Fibroblast of mammary gland (primary cell): ENCODE measurements around the gene AUTS2.

Experiments
- DNase-seq: peaks from one replicate; pipeline ENCODE4 v3.0.0-alpha.2; 2010; ENCODE audit warnings: low read depth
- H3K4me3 ChIP-seq: 2 replicates; pipeline ENCODE4 v1.5.1; 2011; ENCODE audit warnings: low read depth, mild to moderate bottlenecking, low read length, moderate library complexity; ENCODE audit not compliant: control insufficient read depth
- TF ChIP-seq, protein P1 (sequence below): conservative IDR thresholded peaks from 2 replicates; pipeline ENCODE4 v1.5.1; 2011; ENCODE audit warnings: low read depth, low read length, inconsistent platforms; ENCODE audit not compliant: control insufficient read depth, insufficient read depth

AUTS2 gene

DNA sequence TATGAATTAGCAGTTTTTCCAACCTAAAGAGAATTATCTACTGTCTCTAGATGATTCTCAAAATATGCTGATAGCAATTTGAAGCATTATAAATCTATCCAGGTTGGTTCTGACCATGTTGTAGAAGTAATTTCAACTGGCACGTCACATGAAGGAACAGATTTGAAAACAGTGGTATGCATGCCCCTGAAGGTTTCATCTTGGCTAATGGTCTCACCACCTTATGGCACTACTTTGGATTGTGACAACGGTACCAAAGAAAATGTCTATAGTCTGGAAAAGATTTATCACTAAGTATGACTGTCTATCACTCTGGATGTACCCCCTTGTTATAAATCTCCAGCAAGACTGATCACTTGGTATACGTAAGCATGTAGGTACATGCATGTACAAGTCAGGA is 810.6 kb downstream of the AUTS2 start:
- TF ChIP-seq, protein P1, sequence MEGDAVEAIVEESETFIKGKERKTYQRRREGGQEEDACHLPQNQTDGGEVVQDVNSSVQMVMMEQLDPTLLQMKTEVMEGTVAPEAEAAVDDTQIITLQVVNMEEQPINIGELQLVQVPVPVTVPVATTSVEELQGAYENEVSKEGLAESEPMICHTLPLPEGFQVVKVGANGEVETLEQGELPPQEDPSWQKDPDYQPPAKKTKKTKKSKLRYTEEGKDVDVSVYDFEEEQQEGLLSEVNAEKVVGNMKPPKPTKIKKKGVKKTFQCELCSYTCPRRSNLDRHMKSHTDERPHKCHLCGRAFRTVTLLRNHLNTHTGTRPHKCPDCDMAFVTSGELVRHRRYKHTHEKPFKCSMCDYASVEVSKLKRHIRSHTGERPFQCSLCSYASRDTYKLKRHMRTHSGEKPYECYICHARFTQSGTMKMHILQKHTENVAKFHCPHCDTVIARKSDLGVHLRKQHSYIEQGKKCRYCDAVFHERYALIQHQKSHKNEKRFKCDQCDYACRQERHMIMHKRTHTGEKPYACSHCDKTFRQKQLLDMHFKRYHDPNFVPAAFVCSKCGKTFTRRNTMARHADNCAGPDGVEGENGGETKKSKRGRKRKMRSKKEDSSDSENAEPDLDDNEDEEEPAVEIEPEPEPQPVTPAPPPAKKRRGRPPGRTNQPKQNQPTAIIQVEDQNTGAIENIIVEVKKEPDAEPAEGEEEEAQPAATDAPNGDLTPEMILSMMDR, result no peak
- no peak for DNase-seq
- H3K4me3 ChIP-seq, result no peak overlapping the region

- TF ChIP-seq, protein P1, result no peak
- no peak for DNase-seq
- no peak overlapping the region for H3K4me3 ChIP-seq
Observed at GRCh38 chr7:70410134-70410750, 812.0 kb downstream of the AUTS2 start.

DNA sequence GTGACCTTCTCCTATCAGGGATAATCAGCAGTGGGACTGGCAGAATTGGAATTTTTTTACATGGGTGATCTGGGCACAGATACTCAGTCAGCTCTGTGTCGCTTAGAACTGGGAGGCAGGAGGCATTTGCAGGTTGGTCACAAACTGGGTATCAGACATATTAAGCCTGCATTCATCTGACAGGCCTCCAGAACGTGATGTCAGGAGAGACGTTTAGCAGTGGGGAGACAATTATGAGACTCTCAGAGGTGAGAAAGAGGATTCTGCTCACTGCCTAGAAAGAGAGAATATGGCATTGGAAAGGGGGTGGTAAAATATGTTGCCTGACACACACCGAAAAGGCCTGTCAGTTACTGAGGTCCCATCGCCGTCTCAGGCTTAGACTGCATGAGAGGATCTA is 816.1 kb downstream of the AUTS2 start:
- TF ChIP-seq, protein P1, result no peak
- DNase-seq, result no peak
- no peak overlapping the region for H3K4me3 ChIP-seq

GRCh38 chr7:70415179-70415972 is 817.1 kb downstream of the AUTS2 start:
- TF ChIP-seq, protein P1, result no peak
- H3K4me3 ChIP-seq, result no peak overlapping the region
- no peak for DNase-seq

DNA sequence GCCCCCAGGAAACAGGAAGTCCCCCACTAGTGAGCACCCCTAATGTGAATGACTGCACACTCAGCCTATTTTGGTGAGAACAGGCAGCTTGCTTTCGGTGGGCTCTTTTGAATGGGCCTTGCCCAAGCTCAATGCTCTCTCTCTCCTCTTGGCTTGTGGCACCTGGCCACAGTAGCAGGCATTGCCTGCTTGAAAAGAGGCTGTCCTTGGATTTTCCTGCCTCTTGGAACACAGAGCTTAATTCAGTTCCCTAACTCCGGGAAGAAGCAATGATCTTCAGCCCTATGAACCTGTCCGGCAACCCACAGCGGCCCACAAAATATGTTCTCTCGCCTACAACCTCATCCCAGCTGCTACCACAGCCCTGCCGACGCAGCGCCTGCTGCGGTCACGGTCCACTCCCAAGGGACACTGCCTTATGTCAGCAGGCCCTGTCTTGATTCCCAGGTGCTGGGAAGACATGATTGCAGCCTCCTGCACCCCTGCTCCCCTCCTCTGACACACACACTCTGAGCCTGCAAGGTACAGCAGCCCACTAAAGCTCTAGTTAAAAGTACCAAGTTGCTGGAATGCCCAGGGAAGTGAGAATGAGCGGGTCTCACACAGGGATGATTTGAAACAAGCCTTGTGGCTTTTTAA is 818.2 kb downstream of the AUTS2 start:
- no peak for DNase-seq
- no peak overlapping the region for H3K4me3 ChIP-seq
- TF ChIP-seq, protein P1, result no peak

DNA sequence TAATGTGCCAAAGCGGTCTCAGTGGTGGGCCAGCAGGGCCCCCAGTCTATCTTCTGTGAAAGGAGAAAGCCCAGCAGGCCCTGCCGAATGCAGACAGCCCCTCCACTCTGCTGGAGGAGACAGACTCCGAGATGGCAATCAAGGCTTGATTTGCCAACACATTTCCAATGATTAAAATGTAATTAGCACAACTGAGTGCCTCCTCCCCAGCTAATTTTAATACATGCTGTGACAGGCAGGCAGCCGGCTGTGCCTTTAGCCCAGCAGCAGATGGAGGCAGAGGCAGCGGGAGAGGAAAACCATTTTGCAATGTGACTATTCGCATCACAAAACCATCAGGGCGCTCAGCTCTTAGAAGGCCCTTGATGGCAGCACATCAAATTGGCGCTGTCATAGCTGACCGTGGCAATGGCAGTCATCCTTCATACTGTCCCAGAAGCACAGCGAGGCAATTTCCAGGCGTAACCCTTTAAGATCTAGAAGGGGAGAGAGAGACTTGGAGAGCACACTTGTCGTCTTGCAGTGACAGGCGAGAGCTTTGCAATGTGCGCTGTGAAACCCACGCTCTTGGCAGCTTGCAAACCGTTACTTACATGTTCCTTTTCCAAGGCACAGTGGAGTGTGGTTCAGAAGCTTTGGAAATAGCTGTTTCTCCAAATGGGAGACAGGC is 818.8 kb downstream of the AUTS2 start:
- no peak overlapping the region for H3K4me3 ChIP-seq
- TF ChIP-seq, protein P1, result no peak
- DNase-seq, result no peak
